Adrenal gland (tissue), 5 donors: ENCODE data around the gene NFATC1.

ENCODE experiments used
- POLR2A ChIP-seq, 2 donors: fragments of 450-650 bp; IDR thresholded peaks; one replicate each; pipeline ENCODE4 v1.6.1; 2017; ENCODE audit warnings: antibody characterized with exemption in 2 of 2, mild to moderate bottlenecking in 2 of 2, moderate library complexity in 1 of 2
- TF ChIP-seq, protein P1 (sequence below), 6 experiments: fragments of 450-650 bp in 4 of 6; fragments of 200-600 bp in 2 of 6; sonication (generic) in 1 of 6; IDR thresholded peaks; 1 replicate in 5 of 6; 2 replicates in 1 of 6; pipeline versions ENCODE4 v1.5.1 to v1.8.0; 2016 to 2021; ENCODE audit warnings: antibody characterized with exemption in 6 of 6, mild to moderate bottlenecking in 2 of 6, moderate library complexity in 1 of 6
- donor health status: DM: no; HTN: no; CAD: no.

DNA sequence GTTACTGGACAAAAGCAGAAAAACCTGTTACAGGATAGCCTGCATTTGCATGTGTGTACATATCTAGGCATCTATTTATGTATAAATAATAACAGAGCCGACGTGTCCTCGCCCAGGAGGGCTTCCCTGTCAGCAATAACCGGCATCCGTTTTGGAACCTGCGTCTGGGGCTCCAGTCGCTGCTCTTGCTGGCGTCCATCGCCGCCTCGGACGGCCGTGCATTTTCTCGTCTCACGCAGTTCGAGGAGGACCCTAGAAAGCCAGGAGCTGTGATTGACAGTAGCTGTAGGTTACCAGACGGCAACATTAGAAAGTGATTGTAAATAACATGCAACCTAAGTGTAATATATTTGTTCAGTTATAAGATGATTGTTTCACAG lies 132.6 kb downstream of the NFATC1 start:
- TF ChIP-seq, protein P1, sequence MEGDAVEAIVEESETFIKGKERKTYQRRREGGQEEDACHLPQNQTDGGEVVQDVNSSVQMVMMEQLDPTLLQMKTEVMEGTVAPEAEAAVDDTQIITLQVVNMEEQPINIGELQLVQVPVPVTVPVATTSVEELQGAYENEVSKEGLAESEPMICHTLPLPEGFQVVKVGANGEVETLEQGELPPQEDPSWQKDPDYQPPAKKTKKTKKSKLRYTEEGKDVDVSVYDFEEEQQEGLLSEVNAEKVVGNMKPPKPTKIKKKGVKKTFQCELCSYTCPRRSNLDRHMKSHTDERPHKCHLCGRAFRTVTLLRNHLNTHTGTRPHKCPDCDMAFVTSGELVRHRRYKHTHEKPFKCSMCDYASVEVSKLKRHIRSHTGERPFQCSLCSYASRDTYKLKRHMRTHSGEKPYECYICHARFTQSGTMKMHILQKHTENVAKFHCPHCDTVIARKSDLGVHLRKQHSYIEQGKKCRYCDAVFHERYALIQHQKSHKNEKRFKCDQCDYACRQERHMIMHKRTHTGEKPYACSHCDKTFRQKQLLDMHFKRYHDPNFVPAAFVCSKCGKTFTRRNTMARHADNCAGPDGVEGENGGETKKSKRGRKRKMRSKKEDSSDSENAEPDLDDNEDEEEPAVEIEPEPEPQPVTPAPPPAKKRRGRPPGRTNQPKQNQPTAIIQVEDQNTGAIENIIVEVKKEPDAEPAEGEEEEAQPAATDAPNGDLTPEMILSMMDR (IDR thresholded peaks at IDR 0.05) = no peak
- TF ChIP-seq POLR2A (IDR thresholded peaks at IDR 0.05) = no peak
